GM12864 (cell line): ENCODE results near the gene SMURF1.
"Not testable (repeated sequence)": the region's sequence is repeated elsewhere in the genome, so short reads cannot be mapped to it uniquely, and the experiment has no call there.

ENCODE experiments used
- DNase-seq: peaks from one replicate; pipeline ENCODE4 v3.0.0-alpha.2; 2011; ENCODE audit warnings: low read depth
- H3K4me3 ChIP-seq: 2 replicates; pipeline ENCODE4 v1.5.1; 2011; ENCODE audit warnings: mild to moderate bottlenecking, low read depth, low read length, control low read depth
- CTCF ChIP-seq: IDR thresholded peaks from 2 replicates; pipeline ENCODE4 v1.5.1; 2011; ENCODE audit warnings: low read depth, mild to moderate bottlenecking, moderate library complexity, low read length, control low read depth, inconsistent platforms; ENCODE audit errors: missing control alignments

Gene SMURF1

GRCh38 chr7:99105756-99106155 is 38.2 kb downstream of the SMURF1 start:
- no peak overlapping the region for H3K4me3 ChIP-seq
- no peak for TF ChIP-seq CTCF
- DNase-seq = no peak

GRCh38 chr7:99104631-99105030 is 39.3 kb downstream of the SMURF1 start:
- TF ChIP-seq CTCF = no peak
- DNase-seq = no peak
- H3K4me3 ChIP-seq = no peak overlapping the region

- not testable (repeated sequence) for H3K4me3 ChIP-seq, DNase-seq
These were observed 40.1 kb downstream of the SMURF1 start for GRCh38 chr7:99103836-99104235.

- DNase-seq = peak; percentile 21
- TF ChIP-seq CTCF = no peak
- H3K4me3 ChIP-seq = no peak overlapping the region
These were observed 40.9 kb downstream of the SMURF1 start for GRCh38 chr7:99102809-99103690.

- no peak for TF ChIP-seq CTCF
- DNase-seq = no peak
- H3K4me3 ChIP-seq = no peak overlapping the region
These were observed 41.5 kb downstream of the SMURF1 start for GRCh38 chr7:99102361-99102760.

- DNase-seq, H3K4me3 ChIP-seq: not testable (repeated sequence)
These were observed 42.4 kb downstream of the SMURF1 start for GRCh38 chr7:99101516-99101915.

- no peak overlapping the region for H3K4me3 ChIP-seq
- no peak for DNase-seq
- TF ChIP-seq CTCF = no peak
These were observed 44.3 kb downstream of the SMURF1 start for GRCh38 chr7:99099499-99100077.
